PFSK-1 (cell line): ENCODE data around the gene NRXN3.

ENCODE experiments used
- FOXP2 ChIP-seq: optimal IDR thresholded peaks from 2 replicates; pipeline ENCODE3; 2011; ENCODE audit warnings: borderline replicate concordance, control low read depth, inconsistent platforms; ENCODE audit not compliant: insufficient read depth; ENCODE audit errors: extremely low read length, extremely low read depth
- POLR2AphosphoS5 ChIP-seq: IDR thresholded peaks from 2 replicates; pipeline ENCODE4 v1.6.1; 2012; ENCODE audit warnings: low read depth, mild to moderate bottlenecking, control low read depth, low read length, moderate library complexity
- SIN3A ChIP-seq: IDR thresholded peaks from 2 replicates; pipeline ENCODE4 v1.6.1; 2012; ENCODE audit warnings: mild to moderate bottlenecking, low read length, moderate library complexity, borderline replicate concordance; ENCODE audit not compliant: insufficient read depth
- TAF1 ChIP-seq: IDR thresholded peaks from 2 replicates; pipeline ENCODE4 v1.6.1; 2012; ENCODE audit warnings: low read length, control low read depth, borderline replicate concordance; ENCODE audit not compliant: insufficient read depth
- TF ChIP-seq, protein P1 (sequence below), 2 experiments: IDR thresholded peaks; 2 replicates each; pipeline versions ENCODE4 v1.6.1 to v1.8.0; 2011 to 2012; ENCODE audit warnings: low read depth in 2 of 2, low read length in 2 of 2, control low read depth in 1 of 2, inconsistent platforms in 1 of 2, mild to moderate bottlenecking in 1 of 2, moderate library complexity in 1 of 2; ENCODE audit not compliant: insufficient read depth in 1 of 2

NRXN3 gene

DNA sequence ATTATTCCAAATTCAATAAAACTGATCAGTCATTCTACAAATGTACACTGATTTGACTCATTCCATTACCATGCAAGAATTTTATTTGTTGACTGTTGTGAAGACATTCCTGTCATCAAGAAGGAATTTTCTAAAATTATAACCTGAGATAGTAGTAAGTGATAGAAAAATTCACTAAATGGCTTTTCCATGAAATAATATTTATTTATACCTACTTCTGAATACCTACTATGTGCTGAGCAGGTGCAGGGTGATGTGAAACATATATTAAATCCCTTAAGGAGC is 841.7 kb downstream of the NRXN3 start:
- TF ChIP-seq SIN3A: no peak
- no peak for TF ChIP-seq TAF1
- TF ChIP-seq FOXP2: no peak
- TF ChIP-seq POLR2AphosphoS5: no peak
- TF ChIP-seq, protein P1, sequence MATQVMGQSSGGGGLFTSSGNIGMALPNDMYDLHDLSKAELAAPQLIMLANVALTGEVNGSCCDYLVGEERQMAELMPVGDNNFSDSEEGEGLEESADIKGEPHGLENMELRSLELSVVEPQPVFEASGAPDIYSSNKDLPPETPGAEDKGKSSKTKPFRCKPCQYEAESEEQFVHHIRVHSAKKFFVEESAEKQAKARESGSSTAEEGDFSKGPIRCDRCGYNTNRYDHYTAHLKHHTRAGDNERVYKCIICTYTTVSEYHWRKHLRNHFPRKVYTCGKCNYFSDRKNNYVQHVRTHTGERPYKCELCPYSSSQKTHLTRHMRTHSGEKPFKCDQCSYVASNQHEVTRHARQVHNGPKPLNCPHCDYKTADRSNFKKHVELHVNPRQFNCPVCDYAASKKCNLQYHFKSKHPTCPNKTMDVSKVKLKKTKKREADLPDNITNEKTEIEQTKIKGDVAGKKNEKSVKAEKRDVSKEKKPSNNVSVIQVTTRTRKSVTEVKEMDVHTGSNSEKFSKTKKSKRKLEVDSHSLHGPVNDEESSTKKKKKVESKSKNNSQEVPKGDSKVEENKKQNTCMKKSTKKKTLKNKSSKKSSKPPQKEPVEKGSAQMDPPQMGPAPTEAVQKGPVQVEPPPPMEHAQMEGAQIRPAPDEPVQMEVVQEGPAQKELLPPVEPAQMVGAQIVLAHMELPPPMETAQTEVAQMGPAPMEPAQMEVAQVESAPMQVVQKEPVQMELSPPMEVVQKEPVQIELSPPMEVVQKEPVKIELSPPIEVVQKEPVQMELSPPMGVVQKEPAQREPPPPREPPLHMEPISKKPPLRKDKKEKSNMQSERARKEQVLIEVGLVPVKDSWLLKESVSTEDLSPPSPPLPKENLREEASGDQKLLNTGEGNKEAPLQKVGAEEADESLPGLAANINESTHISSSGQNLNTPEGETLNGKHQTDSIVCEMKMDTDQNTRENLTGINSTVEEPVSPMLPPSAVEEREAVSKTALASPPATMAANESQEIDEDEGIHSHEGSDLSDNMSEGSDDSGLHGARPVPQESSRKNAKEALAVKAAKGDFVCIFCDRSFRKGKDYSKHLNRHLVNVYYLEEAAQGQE (IDR thresholded peaks at IDR 0.05; ENCODE audit: insufficient read depth in 1 of 2, low read depth in 2 of 2, low read length in 2 of 2): no peak

DNA sequence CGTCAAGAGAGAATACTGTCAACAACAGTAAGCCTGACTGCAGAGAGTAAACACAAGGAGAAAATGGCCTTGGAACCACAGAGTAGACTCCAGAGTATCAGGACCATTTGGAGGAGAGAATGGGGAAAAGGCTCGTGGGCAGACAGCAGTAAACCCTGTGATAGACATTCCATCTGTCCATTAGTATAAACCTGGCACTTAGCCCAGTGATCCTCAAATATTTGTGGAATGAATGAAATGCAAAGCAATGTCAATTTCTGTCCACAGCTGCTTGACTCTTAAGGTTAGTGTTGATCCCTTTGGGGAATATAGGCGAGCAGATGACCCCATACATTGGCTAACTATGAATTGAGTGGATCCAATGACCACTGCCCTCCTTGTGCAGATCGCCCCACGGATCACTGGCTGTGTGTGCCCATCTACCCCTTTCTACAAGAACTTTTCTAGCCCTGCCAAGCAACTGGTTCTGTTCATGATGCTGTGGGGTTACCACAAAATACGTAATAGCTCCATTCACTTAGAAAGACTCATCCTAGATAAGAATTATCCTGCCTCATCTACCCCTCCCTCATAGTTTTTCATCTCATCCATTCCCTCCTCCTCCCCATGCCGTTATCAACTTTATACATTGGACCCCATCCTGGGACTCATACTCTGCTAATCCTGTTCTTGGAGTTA is 846.8 kb downstream of the NRXN3 start:
- no peak for TF ChIP-seq SIN3A

DNA sequence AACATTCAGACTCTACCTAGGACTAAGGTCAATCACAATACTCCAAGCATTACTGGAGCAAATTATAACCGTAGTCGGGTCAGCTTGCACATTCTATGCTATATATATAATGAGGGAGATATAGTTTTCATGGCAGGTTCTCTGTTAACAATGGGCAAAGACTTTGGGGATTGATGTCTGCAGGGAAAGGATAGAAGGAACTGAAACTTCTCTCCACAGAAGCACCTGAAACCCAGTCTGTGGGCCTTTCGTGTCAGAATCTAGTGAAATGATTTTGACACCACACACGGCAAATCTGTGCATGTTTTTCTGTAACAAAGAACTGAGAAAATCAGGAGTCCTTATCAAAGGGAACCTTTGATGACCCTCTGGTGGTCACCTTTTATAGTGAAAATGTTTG is 847.4 kb downstream of the NRXN3 start:
- TF ChIP-seq SIN3A (no peak), FOXP2 (no peak), TAF1 (no peak), POLR2AphosphoS5 (no peak)
- TF ChIP-seq, protein P1 (IDR thresholded peaks at IDR 0.05; ENCODE audit: insufficient read depth in 1 of 2, low read depth in 2 of 2, low read length in 2 of 2): no peak

DNA sequence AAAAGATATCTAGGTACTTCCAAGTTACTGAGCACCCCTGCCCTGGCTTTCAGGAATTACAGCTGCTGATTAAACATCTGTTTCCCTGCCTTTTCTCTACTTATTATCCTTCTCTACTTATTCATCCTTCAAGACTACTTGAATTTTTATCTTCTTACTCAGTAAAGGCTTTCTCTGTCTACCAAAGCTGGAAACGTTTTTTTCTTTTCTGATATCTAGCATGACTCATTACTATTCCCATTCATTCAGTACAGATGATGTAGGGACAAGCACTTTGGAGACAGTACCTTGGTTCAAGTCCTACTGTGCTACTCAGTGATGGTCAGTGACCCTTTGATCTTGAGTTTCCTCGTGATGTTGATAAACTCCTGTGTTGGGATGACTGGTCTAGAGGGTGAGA is 848.7 kb downstream of the NRXN3 start:
- TF ChIP-seq SIN3A: no peak
- TF ChIP-seq, protein P1 (IDR thresholded peaks at IDR 0.05; ENCODE audit: insufficient read depth in 1 of 2, low read depth in 2 of 2, low read length in 2 of 2): no peak

DNA sequence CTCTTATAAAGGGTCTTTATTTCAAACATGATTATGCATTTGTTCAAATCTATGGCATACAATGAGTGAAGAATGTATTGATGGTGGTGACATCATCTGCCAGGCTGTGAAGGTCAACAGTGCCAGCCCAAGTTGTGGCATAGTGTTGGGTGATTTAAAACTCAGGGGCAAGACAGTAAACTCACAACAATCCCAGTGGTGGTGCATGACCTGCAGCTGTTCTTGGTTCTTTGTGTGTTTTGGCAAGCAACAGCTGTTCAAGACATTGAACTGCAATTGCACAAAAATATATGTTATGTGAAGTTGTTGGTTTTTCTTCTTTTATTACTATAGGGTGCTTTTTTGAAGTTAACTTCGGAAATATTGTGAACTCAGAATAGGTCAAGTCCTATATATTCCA is 851.6 kb downstream of the NRXN3 start:
- TF ChIP-seq POLR2AphosphoS5 (no peak), SIN3A (no peak), FOXP2 (no peak), TAF1 (no peak)
- TF ChIP-seq, protein P1 (IDR thresholded peaks at IDR 0.05; ENCODE audit: insufficient read depth in 1 of 2, low read depth in 2 of 2, low read length in 2 of 2): no peak
